HPDE6-E6E7 (cell line): ENCODE measurements around the gene PRADC1.

Source experiments
- DNase-seq: peaks from one replicate; pipeline ENCODE4 v3.0.0; 2011; ENCODE audit warnings: missing footprints; ENCODE audit errors: extremely low spot score

The PRADC1 gene

DNA sequence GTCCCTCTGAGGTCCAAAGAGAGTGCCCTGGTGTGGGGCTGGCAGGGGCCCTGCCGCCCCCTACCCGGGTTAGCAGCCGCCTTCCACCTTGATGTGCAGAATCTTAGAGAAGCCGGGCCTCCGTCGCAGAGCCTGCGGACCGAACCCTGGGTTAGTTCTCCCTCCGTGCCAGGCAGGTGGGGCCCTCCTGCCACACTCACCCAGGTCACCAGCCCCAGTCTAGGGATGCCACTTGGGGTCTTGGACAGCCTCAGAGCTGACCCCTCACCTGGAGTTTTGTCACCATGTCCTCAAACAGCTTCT lies 25.8 kb upstream of the PRADC1 start:
- no peak for DNase-seq

- no peak for DNase-seq
Observed at GRCh38 chr2:73258186-73258912, 25.3 kb upstream of the PRADC1 start.

- DNase-seq = no peak
Observed at GRCh38 chr2:73257425-73258125, 24.5 kb upstream of the PRADC1 start.

DNA sequence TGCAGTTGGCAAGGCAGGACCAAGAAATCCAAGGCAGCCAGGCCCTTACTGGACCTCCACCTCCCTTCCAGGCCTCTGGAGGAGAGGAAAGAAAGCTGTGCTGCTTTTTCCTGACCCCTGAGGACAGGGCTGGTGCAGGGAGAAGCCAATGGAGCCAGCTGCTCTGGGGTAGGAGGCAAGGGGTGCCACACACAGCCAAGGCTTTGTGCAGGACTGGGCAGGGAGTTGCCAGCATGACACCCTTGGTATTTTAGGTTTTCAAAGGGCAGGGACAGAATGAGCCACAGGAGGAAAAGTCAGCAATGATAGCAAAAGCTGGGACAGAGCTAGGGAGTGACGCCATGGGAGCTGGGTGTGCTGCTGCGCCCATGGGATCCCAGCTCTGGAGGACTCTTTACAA lies 24.0 kb upstream of the PRADC1 start:
- no peak for DNase-seq

GRCh38 chr2:73256618-73256922 lies 23.5 kb upstream of the PRADC1 start:
- no peak for DNase-seq

- no peak for DNase-seq
Observed at GRCh38 chr2:73255907-73256617, 23.0 kb upstream of the PRADC1 start.

- peak; percentile 41 for DNase-seq
Observed at GRCh38 chr2:73255007-73255644, 22.1 kb upstream of the PRADC1 start.

- DNase-seq = no peak
Observed at GRCh38 chr2:73254343-73255006, 21.4 kb upstream of the PRADC1 start.

- DNase-seq = peak; percentile 49
Observed at GRCh38 chr2:73253901-73254300, 20.9 kb upstream of the PRADC1 start.

DNA sequence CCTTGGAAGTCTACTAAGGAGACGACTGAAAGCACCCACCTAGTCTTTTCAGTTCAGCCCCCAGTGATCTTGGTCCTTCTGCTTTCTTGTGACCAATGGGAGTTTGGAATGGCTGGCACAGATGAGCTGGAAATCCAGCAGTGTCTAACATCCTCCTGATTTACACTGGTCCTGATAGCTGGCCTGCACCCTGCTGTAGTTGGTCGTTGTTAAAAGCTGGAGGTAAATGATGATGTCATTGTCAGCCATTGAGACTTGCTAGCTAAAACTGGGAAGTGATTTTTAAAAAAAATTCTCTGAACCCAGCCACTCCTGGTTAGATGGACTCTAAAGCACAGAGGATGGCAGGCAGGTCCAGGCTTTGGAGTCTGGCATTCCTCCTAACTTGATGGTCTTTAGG lies 20.4 kb upstream of the PRADC1 start:
- DNase-seq = no peak

DNA sequence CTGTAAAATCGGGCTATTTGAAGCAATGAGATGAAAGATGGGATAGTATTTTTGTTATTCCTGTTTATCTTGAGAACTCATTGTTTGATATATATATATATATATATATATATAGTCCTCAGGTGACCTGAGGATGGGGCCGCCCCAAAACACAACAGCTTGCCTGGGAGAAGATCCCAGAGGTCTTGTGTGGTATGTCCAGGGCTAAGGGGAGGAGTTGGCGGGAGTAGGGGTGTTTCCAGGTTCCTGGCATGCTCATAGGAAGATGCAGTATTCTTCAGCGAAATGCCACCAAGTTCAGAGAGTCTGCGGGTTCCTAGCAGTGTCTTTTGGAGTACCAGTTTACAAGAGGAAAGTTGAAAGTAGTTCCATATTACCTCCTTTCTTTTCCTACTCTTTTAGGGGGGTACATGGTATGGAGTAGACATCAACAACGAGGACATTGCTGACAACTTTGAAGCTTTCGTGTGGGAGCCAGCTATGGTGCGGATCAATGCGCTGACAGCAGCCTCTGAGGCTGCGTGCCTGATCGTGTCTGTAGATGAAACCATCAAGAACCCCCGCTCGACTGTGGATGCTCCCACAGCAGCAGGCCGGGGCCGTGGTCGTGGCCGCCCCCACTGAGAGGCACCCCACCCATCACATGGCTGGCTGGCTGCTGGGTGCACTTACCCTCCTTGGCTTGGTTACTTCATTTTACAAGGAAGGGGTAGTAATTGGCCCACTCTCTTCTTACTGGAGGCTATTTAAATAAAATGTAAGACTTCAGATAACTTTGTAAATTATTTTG lies 19.4 kb upstream of the PRADC1 start:
- no peak for DNase-seq

DNA sequence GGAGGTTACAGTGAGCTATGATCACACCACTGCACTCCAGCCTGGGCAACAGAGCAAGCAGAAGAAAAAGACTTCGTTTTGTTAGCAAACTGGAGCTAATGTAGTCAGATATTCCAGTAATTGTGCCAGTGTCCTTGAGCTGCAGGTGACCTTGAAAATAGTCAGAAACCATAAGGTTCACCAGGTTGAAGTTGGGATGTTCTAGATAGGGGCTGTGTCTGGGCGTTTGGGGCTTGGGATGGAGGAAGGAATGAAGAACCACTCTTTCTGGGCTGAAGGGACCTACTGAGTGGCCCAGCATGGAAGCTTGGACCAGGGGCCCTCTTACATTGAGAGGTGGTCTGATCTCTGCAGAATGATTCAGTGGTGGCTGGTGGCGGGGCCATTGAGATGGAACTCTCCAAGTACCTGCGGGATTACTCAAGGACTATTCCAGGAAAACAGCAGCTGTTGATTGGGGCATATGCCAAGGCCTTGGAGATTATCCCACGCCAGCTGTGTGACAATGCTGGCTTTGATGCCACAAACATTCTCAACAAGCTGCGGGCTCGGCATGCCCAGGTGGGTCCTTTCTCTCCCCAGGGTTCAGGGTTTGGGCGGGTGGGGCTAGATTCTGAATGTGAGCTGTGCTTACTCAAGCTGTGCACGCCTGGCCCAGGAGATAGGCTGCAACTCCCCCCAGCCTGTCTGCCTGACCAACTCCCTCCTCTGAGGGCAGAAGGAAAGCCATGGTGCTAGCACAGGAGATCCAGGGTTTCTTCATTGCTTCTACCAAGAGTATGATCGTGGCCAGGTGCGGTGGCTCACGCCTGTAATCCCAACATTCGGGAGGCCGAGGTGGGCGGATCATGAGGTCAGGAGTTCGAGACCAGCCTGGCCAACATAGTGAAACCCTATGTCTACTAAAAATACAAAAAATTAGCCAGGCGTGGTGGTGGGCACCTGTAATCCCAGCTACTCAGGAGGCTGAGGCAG lies 18.1 kb upstream of the PRADC1 start:
- no peak for DNase-seq

DNA sequence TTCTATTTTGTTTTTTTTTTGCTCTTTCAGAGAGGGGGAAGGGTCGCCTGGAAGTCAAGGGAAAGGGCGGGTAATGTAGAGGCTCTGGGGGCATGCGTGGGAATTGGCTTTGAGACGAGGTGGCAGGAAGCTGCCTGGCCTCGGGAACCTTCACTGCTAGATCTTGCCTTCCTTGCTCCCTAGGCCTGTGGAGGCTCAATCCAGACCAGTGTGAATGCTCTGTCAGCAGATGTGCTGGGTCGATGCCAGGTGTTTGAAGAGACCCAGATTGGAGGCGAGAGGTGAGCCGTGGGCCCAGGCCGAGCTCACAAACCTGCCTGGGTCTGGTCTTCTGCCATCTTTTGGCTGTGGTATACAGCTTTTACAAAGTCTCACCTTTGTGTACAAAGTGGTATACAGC lies 16.6 kb upstream of the PRADC1 start:
- DNase-seq = no peak

DNA sequence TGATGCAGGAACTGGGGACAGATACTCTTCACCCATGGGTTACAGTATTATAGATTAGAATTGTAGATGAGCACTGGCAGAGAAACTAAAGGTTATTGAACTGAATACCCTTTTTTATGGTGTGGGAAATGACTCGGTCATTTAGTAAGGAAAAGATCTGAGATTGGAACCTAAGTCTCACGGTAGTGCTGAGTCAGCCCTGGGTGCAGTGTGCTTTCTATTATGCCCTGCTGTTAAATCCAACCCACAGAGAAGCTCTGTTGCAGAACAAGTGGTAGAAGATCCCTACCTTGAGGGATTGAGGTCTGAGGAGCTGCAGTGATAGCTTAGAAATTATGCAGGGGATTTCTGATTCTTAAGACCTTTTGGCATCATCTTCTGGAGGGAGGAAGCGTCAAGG lies 13.8 kb upstream of the PRADC1 start:
- no peak for DNase-seq

DNA sequence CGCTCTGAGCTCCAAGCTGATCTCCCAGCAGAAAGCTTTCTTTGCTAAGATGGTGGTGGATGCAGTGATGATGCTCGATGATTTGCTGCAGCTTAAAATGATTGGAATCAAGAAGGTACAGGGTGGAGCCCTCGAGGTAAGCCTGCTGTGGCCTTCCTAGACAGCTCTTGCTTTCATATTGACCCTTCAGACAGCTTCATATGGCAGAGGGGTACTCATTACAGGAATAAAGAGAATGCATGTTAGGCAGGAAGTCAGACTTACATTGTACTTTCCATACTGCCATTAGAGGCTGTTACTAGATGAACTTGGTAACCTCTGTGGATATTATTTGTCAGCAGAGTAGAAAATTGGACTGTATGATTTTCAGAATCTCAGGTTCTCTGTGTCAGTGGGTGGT lies 11.5 kb upstream of the PRADC1 start:
- DNase-seq = no peak

GRCh38 chr2:73243884-73244570 lies 11.0 kb upstream of the PRADC1 start:
- peak; percentile 78 for DNase-seq

- no peak for DNase-seq
Observed at GRCh38 chr2:73239776-73240175, 6.7 kb upstream of the PRADC1 start.

GRCh38 chr2:73238976-73239375 lies 5.9 kb upstream of the PRADC1 start:
- DNase-seq = no peak

DNA sequence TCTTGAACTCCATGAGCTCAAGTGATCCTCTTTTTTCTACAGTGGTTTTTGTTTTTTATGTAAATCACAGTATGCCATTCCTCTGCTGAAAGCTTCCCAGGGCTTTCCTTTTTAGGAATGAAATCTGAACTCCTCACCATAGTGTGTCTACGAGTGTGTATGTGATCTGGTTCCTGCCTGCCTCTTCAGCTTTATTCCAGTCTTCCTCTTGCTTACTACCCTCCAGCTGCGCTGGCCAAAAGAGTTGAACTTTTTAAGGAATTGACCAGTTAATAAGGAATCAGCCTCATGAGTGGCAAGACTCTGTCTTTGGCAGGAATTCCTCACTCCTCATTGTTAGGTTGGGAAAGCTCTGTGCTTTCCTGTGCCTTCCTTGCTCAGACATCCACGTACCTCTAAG lies 5.1 kb upstream of the PRADC1 start:
- DNase-seq = no peak

DNA sequence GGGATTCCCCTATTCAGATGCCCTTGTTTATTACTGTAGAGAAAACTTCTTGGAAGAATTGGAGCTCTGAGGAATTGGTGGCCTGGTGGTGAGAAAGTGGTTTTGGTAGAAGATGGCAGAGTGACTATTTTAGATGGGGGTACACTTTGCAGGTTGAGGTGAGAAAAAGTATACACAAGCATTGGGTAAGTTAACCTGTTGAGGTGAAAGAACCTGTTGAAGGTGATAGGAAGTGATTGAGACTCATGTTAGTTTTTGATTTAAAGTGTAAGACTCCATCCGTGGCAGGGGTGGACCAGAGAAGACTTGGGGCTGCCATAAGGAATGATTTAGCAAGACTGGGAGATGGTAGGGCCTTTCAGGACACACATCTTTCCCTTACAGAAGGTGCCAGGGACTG lies 4.1 kb upstream of the PRADC1 start:
- no peak for DNase-seq
